DND-41 (cell line): ENCODE data around the gene EVL.

Experiments
- EZH2 ChIP-seq: IDR thresholded peaks from 3 replicates; pipeline ENCODE4 v1.6.1; 2012; ENCODE audit warnings: borderline replicate concordance, low read depth, mild to moderate bottlenecking, moderate library complexity, low read length, inconsistent platforms; ENCODE audit not compliant: severe bottlenecking
- TF ChIP-seq, protein P1 (sequence below): IDR thresholded peaks from 2 replicates; pipeline ENCODE4 v1.5.1; 2012; ENCODE audit warnings: borderline replicate concordance, low read length, moderate library complexity, mild to moderate bottlenecking; ENCODE audit not compliant: poor library complexity, severe bottlenecking; ENCODE audit errors: extremely low read depth

DNA sequence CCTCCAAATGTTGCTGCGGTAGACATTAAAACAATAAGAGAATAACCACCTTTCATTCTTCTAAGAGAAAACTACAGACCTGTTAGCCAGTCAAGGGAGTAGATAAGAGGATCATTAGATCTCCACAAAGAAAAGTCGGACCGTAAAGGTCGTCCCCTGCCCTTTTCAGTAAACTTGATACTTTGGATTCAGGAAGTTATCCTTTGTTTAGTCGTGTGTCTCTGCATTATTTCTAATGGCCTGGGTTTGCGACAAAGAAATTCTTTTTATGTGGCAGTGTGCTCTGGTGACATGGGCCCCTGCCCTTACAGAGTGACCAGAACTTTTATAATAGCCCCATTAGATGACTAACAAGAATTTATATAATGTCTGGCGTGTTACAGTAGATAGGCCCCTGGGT lies 44.6 kb upstream of the EVL start:
- TF ChIP-seq, protein P1, sequence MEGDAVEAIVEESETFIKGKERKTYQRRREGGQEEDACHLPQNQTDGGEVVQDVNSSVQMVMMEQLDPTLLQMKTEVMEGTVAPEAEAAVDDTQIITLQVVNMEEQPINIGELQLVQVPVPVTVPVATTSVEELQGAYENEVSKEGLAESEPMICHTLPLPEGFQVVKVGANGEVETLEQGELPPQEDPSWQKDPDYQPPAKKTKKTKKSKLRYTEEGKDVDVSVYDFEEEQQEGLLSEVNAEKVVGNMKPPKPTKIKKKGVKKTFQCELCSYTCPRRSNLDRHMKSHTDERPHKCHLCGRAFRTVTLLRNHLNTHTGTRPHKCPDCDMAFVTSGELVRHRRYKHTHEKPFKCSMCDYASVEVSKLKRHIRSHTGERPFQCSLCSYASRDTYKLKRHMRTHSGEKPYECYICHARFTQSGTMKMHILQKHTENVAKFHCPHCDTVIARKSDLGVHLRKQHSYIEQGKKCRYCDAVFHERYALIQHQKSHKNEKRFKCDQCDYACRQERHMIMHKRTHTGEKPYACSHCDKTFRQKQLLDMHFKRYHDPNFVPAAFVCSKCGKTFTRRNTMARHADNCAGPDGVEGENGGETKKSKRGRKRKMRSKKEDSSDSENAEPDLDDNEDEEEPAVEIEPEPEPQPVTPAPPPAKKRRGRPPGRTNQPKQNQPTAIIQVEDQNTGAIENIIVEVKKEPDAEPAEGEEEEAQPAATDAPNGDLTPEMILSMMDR = no peak
- no peak for TF ChIP-seq EZH2
